SK-N-MC (cell line): ENCODE results near the gene SPRED1.

ENCODE experiments used
- EZH2 ChIP-seq: fragments of 200-600 bp; sonication (generic); IDR thresholded peaks from one replicate; pipeline ENCODE4 v1.6.1; 2017; ENCODE audit warnings: antibody characterized with exemption
- POLR2AphosphoS5 ChIP-seq: IDR thresholded peaks from 2 replicates; pipeline ENCODE4 v1.6.1; 2012; ENCODE audit warnings: mild to moderate bottlenecking, low read depth, low read length, borderline replicate concordance

- no peak for TF ChIP-seq EZH2
- TF ChIP-seq POLR2AphosphoS5 = no peak
Observed at GRCh38 chr15:38212729-38213351, 39.8 kb upstream of the SPRED1 start.
